WI38 (cell line): ENCODE measurements around the gene CSAD.

Source experiments
- H3K4me3 ChIP-seq: 2 replicates; pipeline ENCODE4 v1.5.1; 2011; ENCODE audit warnings: low read depth, mild to moderate bottlenecking, control low read depth, low read length
- CTCF ChIP-seq: IDR thresholded peaks from 2 replicates; pipeline ENCODE4 v1.5.1; 2012; ENCODE audit warnings: low read depth, mild to moderate bottlenecking, control low read depth, low read length

Gene CSAD

GRCh38 chr12:53192531-53193021, 11.9 kb upstream of the CSAD start:
- H3K4me3 ChIP-seq = no peak overlapping the region

GRCh38 chr12:53191885-53192530, 11.3 kb upstream of the CSAD start:
- no peak for TF ChIP-seq CTCF
- H3K4me3 ChIP-seq = no peak overlapping the region

More at GRCh38 chr12:53192531-53193021, 11.9 kb upstream of the CSAD start:
- TF ChIP-seq CTCF = no peak

GRCh38 chr12:53191096-53191884, 10.6 kb upstream of the CSAD start:
- H3K4me3 ChIP-seq = no peak overlapping the region
- TF ChIP-seq CTCF = no peak

- H3K4me3 ChIP-seq = no peak overlapping the region
- peak; percentile 91 for TF ChIP-seq CTCF
Observed at GRCh38 chr12:53190108-53190729, 9.5 kb upstream of the CSAD start.

GRCh38 chr12:53187145-53187899, 6.6 kb upstream of the CSAD start:
- no peak overlapping the region for H3K4me3 ChIP-seq
- no peak for TF ChIP-seq CTCF

- no peak overlapping the region for H3K4me3 ChIP-seq
- TF ChIP-seq CTCF = no peak
Observed at GRCh38 chr12:53186745-53187144, 6.0 kb upstream of the CSAD start.
